ENCODE data around the gene FAM240A.

DNA sequence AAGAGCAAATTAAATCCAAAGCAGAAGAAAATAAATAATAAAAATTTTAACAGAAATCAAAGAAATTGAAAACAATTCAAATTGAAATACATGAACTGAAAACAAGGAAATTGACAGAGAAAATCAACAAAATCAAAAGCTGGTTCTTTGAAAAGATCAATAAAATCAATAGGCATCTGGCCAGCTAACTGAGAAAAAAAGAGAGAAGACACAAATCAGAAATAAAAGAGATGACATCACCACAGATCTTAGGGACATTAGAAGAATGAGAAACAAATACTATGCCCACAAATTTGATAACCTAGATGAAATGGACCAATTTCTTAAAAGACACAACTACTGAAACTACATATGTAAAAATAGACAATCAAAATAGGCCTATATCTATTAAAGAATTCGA is 38.8 kb downstream of the FAM240A start:
- TF ChIP-seq, protein P1, sequence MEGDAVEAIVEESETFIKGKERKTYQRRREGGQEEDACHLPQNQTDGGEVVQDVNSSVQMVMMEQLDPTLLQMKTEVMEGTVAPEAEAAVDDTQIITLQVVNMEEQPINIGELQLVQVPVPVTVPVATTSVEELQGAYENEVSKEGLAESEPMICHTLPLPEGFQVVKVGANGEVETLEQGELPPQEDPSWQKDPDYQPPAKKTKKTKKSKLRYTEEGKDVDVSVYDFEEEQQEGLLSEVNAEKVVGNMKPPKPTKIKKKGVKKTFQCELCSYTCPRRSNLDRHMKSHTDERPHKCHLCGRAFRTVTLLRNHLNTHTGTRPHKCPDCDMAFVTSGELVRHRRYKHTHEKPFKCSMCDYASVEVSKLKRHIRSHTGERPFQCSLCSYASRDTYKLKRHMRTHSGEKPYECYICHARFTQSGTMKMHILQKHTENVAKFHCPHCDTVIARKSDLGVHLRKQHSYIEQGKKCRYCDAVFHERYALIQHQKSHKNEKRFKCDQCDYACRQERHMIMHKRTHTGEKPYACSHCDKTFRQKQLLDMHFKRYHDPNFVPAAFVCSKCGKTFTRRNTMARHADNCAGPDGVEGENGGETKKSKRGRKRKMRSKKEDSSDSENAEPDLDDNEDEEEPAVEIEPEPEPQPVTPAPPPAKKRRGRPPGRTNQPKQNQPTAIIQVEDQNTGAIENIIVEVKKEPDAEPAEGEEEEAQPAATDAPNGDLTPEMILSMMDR (IDR thresholded peaks at IDR 0.05), result no peak
- TF ChIP-seq ZFX (IDR thresholded peaks at IDR 0.05; ENCODE audit: borderline replicate concordance), result no peak
